HepG2 (cell line): ENCODE results near the gene SMOC1. TPM values are rescaled to one million over a fixed set of nuclear protein-coding genes. Genes with fewer than 3 reads are reported as not detected.

Source experiments
- DR1 ChIP-seq: sonication (generic); formaldehyde crosslinking; IDR thresholded peaks from 2 replicates; pipeline ENCODE4 v1.8.0; 2021; ENCODE audit warnings: mild to moderate bottlenecking, missing genetic modification reagents, inconsistent platforms
- HMGXB3 ChIP-seq: sonication (generic); formaldehyde crosslinking; IDR thresholded peaks from 2 replicates; pipeline ENCODE4 v1.4.0; 2020; ENCODE audit warnings: missing genetic modification reagents, borderline replicate concordance
- LCORL ChIP-seq, 2 experiments: fragments of 450-650 bp in 1 of 2; sonication (generic) in 1 of 2; formaldehyde crosslinking in 1 of 2; IDR thresholded peaks; 2 replicates each; pipeline versions ENCODE4 v1.5.0 to v1.6.1; 2017 to 2020; ENCODE audit warnings: antibody characterized with exemption in 1 of 2, missing genetic modification reagents in 1 of 2
- NFE2L1 ChIP-seq: sonication (generic); formaldehyde crosslinking; IDR thresholded peaks from 2 replicates; pipeline ENCODE4 v1.4.0; 2020; ENCODE audit warnings: missing genetic modification reagents, mild to moderate bottlenecking, borderline replicate concordance
- PAX8 ChIP-seq: sonication (generic); formaldehyde crosslinking; IDR thresholded peaks from 2 replicates; pipeline ENCODE4 v1.8.0; 2022; ENCODE audit warnings: mild to moderate bottlenecking, missing genetic modification reagents, borderline replicate concordance
- PAXIP1 ChIP-seq: sonication (generic); formaldehyde crosslinking; conservative IDR thresholded peaks from 2 replicates; pipeline ENCODE4 v1.4.0; 2020; ENCODE audit warnings: mild to moderate bottlenecking, missing genetic modification reagents, moderate library complexity
- ZFP62 ChIP-seq: sonication (generic); formaldehyde crosslinking; IDR thresholded peaks from 2 replicates; pipeline ENCODE4 v1.4.0; 2020; ENCODE audit warnings: missing genetic modification reagents
- ZFP91 ChIP-seq: sonication (generic); formaldehyde crosslinking; IDR thresholded peaks from 2 replicates; pipeline ENCODE4 v1.9.0; 2022; ENCODE audit warnings: missing genetic modification reagents, mild to moderate bottlenecking, borderline replicate concordance
- ZMYM2 ChIP-seq: sonication (generic); formaldehyde crosslinking; IDR thresholded peaks from 2 replicates; pipeline ENCODE4 v1.8.0; 2022; ENCODE audit warnings: mild to moderate bottlenecking, missing genetic modification reagents
- ZNF235 ChIP-seq: sonication (generic); formaldehyde crosslinking; IDR thresholded peaks from 2 replicates; pipeline ENCODE4 v1.8.1; 2023; ENCODE audit warnings: mild to moderate bottlenecking, missing genetic modification reagents, borderline replicate concordance
- ZNF326 ChIP-seq: sonication (generic); formaldehyde crosslinking; IDR thresholded peaks from 2 replicates; pipeline ENCODE4 v1.4.0; 2020; ENCODE audit warnings: missing genetic modification reagents, borderline replicate concordance
- ZNF687 ChIP-seq: sonication (generic); formaldehyde crosslinking; IDR thresholded peaks from 2 replicates; pipeline ENCODE4 v1.5.1; 2020; ENCODE audit warnings: mild to moderate bottlenecking, missing genetic modification reagents, moderate library complexity
- ZNF839 ChIP-seq: sonication (generic); formaldehyde crosslinking; IDR thresholded peaks from 2 replicates; pipeline ENCODE4 v1.4.0; 2020; ENCODE audit warnings: missing genetic modification reagents, mild to moderate bottlenecking, borderline replicate concordance
- ZNF883 ChIP-seq: sonication (generic); formaldehyde crosslinking; IDR thresholded peaks from 2 replicates; pipeline ENCODE4 v1.5.1; 2020; ENCODE audit warnings: mild to moderate bottlenecking, missing genetic modification reagents; ENCODE audit errors: not compliant biosample characterization
- polyA plus RNA-seq, 8 experiments: library from polyadenylated mRNA; depleted of rRNA in 3 of 8; stranded (reverse) in 7 of 8; unstranded in 1 of 8; fragments of >200 nt; fragmentation: Illumina TruSeq in 4 of 8; extraction: Trizol in 4 of 8; gene quantifications; 2 replicates each; pipeline versions ENCODE4 v1.2.1 to v1.2.3, GENCODE V29; 2011 to 2016; ENCODE audit warnings: low read depth in 4 of 8, missing spikeins in 1 of 8, mixed read lengths in 1 of 8; ENCODE audit not compliant: insufficient read depth in 1 of 8
- total RNA-seq, 5 experiments: library from RNA; depleted of rRNA; stranded (reverse); fragments of >200 nt; fragmentation: Illumina TruSeq; extraction: Trizol; gene quantifications; 2 replicates each; pipeline ENCODE4 v1.2.3, GENCODE V29; 2016; ENCODE audit warnings: low read depth in 1 of 5

The SMOC1 gene
- total and polyA plus RNA-seq, 2 of the 13 experiments (the other 11 are each of a cell fraction or from before 2014, with no cell fraction given), result 17.8 to 35.6 TPM

- TF ChIP-seq LCORL (IDR thresholded peaks at IDR 0.05), result no peak
- 0 out of 2 replicates have a peak, but pooled peaks have one; percentile 48 for TF ChIP-seq LCORL (CRISPR knock-in tag; IDR thresholded peaks at IDR 0.05)
- TF ChIP-seq ZFP62 (CRISPR knock-in tag), result no peak
- no peak for TF ChIP-seq ZNF235
- peak; percentile 83 for TF ChIP-seq HMGXB3
- no peak for TF ChIP-seq DR1 (CRISPR knock-in tag)
- TF ChIP-seq NFE2L1 (CRISPR knock-in tag), result no peak
- 0 out of 2 replicates have a peak, but pooled peaks have one; percentile 37 for TF ChIP-seq ZFP91 (CRISPR knock-in tag)
- TF ChIP-seq PAX8 (CRISPR knock-in tag), result no peak
- TF ChIP-seq ZNF839 (CRISPR knock-in tag), result 0 out of 2 replicates have a peak, but pooled peaks have one; percentile 36
- no peak for TF ChIP-seq ZNF883
- peak; percentile 52; the same call in 1 of the 2 replicates for TF ChIP-seq ZNF687
- TF ChIP-seq ZNF326 (CRISPR knock-in tag), result no peak
- TF ChIP-seq PAXIP1 (CRISPR knock-in tag), result peak; percentile 80
- peak; percentile 37; the same call in 1 of the 2 replicates for TF ChIP-seq ZMYM2 (CRISPR knock-in tag)
Observed at GRCh38 chr14:69876848-69877306, 2.3 kb upstream of the SMOC1 start (continued).
